HG02938 (cell line): ENCODE data around the gene CLCC1.

Experiments used
- ATAC-seq: cut with Tn5 transposase; IDR thresholded peaks from one replicate; pipeline ENCODE4 v1.9.1; 2021; ENCODE audit warnings: mild to moderate bottlenecking, moderate library complexity; ENCODE audit not compliant: unreplicated experiment

CLCC1 gene

DNA sequence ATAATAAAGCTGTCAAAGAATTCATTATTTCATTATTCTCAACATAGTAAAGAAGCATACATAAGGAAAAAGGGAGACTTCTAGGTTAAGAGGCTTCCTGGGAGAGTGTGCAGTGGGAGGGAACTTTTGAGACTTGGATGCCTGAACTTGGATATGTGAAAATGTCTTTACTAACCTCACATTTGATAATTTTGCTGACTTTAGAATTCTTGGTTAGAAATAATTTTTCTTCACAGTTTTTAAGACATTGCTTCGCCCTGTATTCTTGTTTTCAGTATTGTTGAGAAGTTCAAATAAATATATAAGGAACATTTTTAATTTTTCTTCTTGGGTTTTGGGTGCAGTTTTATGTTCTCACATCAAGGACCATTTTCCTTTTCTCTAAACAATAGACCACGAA is 46.5 kb downstream of the CLCC1 start:
- ATAC-seq, result no peak
